WTC11 (cell line): ENCODE results near the gene INTS7. TPM values are rescaled to one million over a fixed set of nuclear protein-coding genes. Genes with fewer than 3 reads are reported as not detected.

ENCODE experiments used
- ATAC-seq: fragments of 200-7000 bp; cut with Tn5 transposase; 2 replicates; pipeline ENCODE4 v1.10.0; 2021; ENCODE audit warnings: mild to moderate bottlenecking, moderate library complexity
- CTCF ChIA-PET: fragments of 300-600 bp; sonication (Branson Sonifier 250); formaldehyde crosslinking; loops from one replicate; lab custom pipeline; 2021; ENCODE audit warnings: antibody characterized with exemption; lab: Charles Lee
- POLR2A ChIA-PET: fragments of 350-600 bp; sonication (Branson Sonifier 250); formaldehyde crosslinking; loops from one replicate; lab custom pipeline; 2021; ENCODE audit warnings: antibody characterized with exemption; lab: Charles Lee
- DNase-seq: peaks from one replicate; pipeline ENCODE4 v3.0.0; 2021; ENCODE audit warnings: low spot score
- H3K27ac Mint-ChIP-seq: 2 replicates; pipeline ENCODE4 v1.8.0; 2021; ENCODE audit warnings: mixed read lengths
- H3K27me3 Mint-ChIP-seq: 2 replicates; pipeline ENCODE4 v1.8.0; 2021; ENCODE audit warnings: low read depth, mild to moderate bottlenecking, moderate library complexity, mixed read lengths
- H3K36me3 Mint-ChIP-seq: 2 replicates; pipeline ENCODE4 v1.8.0; 2021; ENCODE audit warnings: mixed read lengths
- H3K4me1 Mint-ChIP-seq: 2 replicates; pipeline ENCODE4 v1.8.0; 2022; ENCODE audit warnings: mixed read lengths
- H3K4me3 Mint-ChIP-seq: 2 replicates; pipeline ENCODE4 v1.8.0; 2021; ENCODE audit warnings: mild to moderate bottlenecking, moderate library complexity, mixed read lengths
- H3K9me3 Mint-ChIP-seq: 2 replicates; pipeline ENCODE4 v1.8.0; 2021; ENCODE audit warnings: mixed read lengths
- ESRRA ChIP-seq: sonication (generic); formaldehyde crosslinking; IDR thresholded peaks from 2 replicates; pipeline ENCODE4 v1.8.1; 2022; ENCODE audit warnings: mild to moderate bottlenecking, missing genetic modification reagents, borderline replicate concordance
- HMGXB4 ChIP-seq: sonication (generic); formaldehyde crosslinking; IDR thresholded peaks from 2 replicates; pipeline ENCODE4 v1.8.1; 2023; ENCODE audit warnings: mild to moderate bottlenecking, moderate library complexity, missing genetic modification reagents
- KAT7 ChIP-seq: sonication (generic); formaldehyde crosslinking; IDR thresholded peaks from 2 replicates; pipeline ENCODE4 v1.8.1; 2023; ENCODE audit warnings: missing genetic modification reagents, mild to moderate bottlenecking, borderline replicate concordance
- NFE2L1 ChIP-seq: sonication (generic); formaldehyde crosslinking; IDR thresholded peaks from 2 replicates; pipeline ENCODE4 v1.8.1; 2023; ENCODE audit warnings: missing genetic modification reagents
- NR3C1 ChIP-seq: sonication (generic); formaldehyde crosslinking; conservative IDR thresholded peaks from 2 replicates; pipeline ENCODE4 v1.8.1; 2023; ENCODE audit warnings: low read depth, mild to moderate bottlenecking, missing genetic modification reagents
- OVOL2 ChIP-seq: fragments of 250-450 bp; sonication (Bioruptor Pico); IDR thresholded peaks from 2 replicates; pipeline ENCODE4 v1.9.0; 2021; ENCODE audit warnings: mild to moderate bottlenecking, borderline replicate concordance
- PRDM15 ChIP-seq: sonication (generic); formaldehyde crosslinking; IDR thresholded peaks from 2 replicates; pipeline ENCODE4 v1.8.0; 2022; ENCODE audit warnings: missing genetic modification reagents
- RORB ChIP-seq: fragments of 250-450 bp; sonication (Bioruptor Pico); IDR thresholded peaks from 2 replicates; pipeline ENCODE4 v1.9.0; 2021; ENCODE audit warnings: mild to moderate bottlenecking
- SMAD3 ChIP-seq: sonication (generic); formaldehyde crosslinking; IDR thresholded peaks from 2 replicates; pipeline ENCODE4 v1.8.0; 2022; ENCODE audit warnings: missing genetic modification reagents, mild to moderate bottlenecking, borderline replicate concordance
- SMAD4 ChIP-seq: sonication (generic); formaldehyde crosslinking; IDR thresholded peaks from 2 replicates; pipeline ENCODE4 v1.8.0; 2022; ENCODE audit warnings: mild to moderate bottlenecking, missing genetic modification reagents
- SP1 ChIP-seq: sonication (generic); formaldehyde crosslinking; conservative IDR thresholded peaks from 2 replicates; pipeline ENCODE4 v1.8.1; 2022; ENCODE audit warnings: missing genetic modification reagents
- ZNF138 ChIP-seq: sonication (generic); formaldehyde crosslinking; conservative IDR thresholded peaks from 2 replicates; pipeline ENCODE4 v1.8.1; 2022; ENCODE audit warnings: mild to moderate bottlenecking, moderate library complexity, missing genetic modification reagents
- ZNF232 ChIP-seq: sonication (generic); formaldehyde crosslinking; IDR thresholded peaks from 2 replicates; pipeline ENCODE4 v1.8.0; 2022; ENCODE audit warnings: mild to moderate bottlenecking, missing genetic modification reagents
- ZNF317 ChIP-seq: sonication (generic); formaldehyde crosslinking; IDR thresholded peaks from 2 replicates; pipeline ENCODE4 v1.8.1; 2023; ENCODE audit warnings: low read depth, mild to moderate bottlenecking, moderate library complexity, missing genetic modification reagents, borderline replicate concordance
- ZNF423 ChIP-seq: fragments of 250-450 bp; sonication (Bioruptor Pico); IDR thresholded peaks from 2 replicates; pipeline ENCODE4 v2.1.2; 2022; ENCODE audit warnings: mild to moderate bottlenecking, moderate library complexity
- total RNA-seq: library from RNA; stranded (reverse); gene quantifications from 3 replicates; pipeline ENCODE4 v1.2.3, GENCODE V29; 2021
- TF ChIP-seq, protein P1 (sequence below): sonication (generic); formaldehyde crosslinking; IDR thresholded peaks from 2 replicates; pipeline ENCODE4 v1.8.1; 2022; ENCODE audit warnings: mild to moderate bottlenecking, moderate library complexity, missing genetic modification reagents
- TF ChIP-seq, protein P2 (sequence below): fragments of 250-450 bp; sonication (Bioruptor Pico); IDR thresholded peaks from 2 replicates; pipeline ENCODE4 v1.8.0; 2021; ENCODE audit warnings: mild to moderate bottlenecking
- TF ChIP-seq, protein P3 (sequence below): fragments of 250-450 bp; sonication (Bioruptor Pico); IDR thresholded peaks from 2 replicates; pipeline ENCODE4 v2.1.2; 2022; ENCODE audit warnings: mild to moderate bottlenecking, moderate library complexity
- TF ChIP-seq, protein P4 (sequence below): sonication (generic); formaldehyde crosslinking; IDR thresholded peaks from 2 replicates; pipeline ENCODE4 v1.8.1; 2023; ENCODE audit warnings: mild to moderate bottlenecking, missing genetic modification reagents
- TF ChIP-seq, protein P5 (sequence below): sonication (generic); formaldehyde crosslinking; IDR thresholded peaks from 2 replicates; pipeline ENCODE4 v1.8.0; 2023; ENCODE audit warnings: mild to moderate bottlenecking, missing genetic modification reagents

The INTS7 gene
- total RNA-seq, 1 experiment from 2014 or later: 17.2 TPM

DNA sequence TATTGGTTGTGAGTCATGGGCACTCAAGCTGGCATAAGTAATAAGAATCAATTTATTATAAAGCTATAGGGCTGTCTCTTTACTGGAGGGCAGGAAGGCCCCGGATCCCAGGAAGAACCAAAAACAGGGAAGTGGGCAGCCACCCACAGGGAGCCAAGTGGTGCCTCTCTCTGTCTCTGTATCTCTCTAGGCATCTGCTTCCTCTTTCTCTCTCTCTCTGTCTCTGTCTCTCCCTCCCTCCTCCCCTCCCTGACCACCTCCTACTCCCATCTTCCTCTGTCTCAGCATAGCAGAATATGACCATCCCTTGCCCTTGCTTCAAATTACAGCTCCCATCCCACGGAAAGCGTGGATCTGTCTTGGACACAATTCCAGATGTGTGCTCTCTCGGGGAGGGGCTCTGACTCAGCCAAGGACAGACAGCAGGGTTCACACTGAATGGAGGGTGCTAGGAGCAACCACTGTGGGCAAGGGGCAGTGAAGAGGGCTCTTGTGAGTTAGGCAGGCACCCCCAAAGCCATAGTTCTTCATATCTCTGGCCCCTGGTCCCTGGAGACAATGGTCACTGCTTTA, 124.4 kb downstream of the INTS7 start:
- ChIA-PET CTCF (interaction anchor here (2.0 kb wide), 1 partner anchor 230 kb away, joined by 5 read pairs; no protein-coding TSS in a partner anchor), POLR2A (no interaction called here)
- no peaks in the 10 kb centered on the region for H3K4me1 Mint-ChIP-seq
- no peaks in the 10 kb centered on the region; the same call in 1 of the 2 replicates for H3K27me3 Mint-ChIP-seq
- H3K36me3 Mint-ChIP-seq: no peaks in the 10 kb centered on the region
- peaks cover 9% of the 10 kb centered on the region for H3K9me3 Mint-ChIP-seq
- no peak overlapping the region for H3K27ac Mint-ChIP-seq
- DNase-seq: no peak
- no peak overlapping the region for H3K4me3 Mint-ChIP-seq
- no peak for ATAC-seq
- TF ChIP-seq, protein P1, sequence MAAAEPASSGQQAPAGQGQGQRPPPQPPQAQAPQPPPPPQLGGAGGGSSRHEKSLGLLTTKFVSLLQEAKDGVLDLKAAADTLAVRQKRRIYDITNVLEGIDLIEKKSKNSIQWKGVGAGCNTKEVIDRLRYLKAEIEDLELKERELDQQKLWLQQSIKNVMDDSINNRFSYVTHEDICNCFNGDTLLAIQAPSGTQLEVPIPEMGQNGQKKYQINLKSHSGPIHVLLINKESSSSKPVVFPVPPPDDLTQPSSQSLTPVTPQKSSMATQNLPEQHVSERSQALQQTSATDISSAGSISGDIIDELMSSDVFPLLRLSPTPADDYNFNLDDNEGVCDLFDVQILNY: no peak
- TF ChIP-seq SP1 (CRISPR knock-in tag): no peak
- TF ChIP-seq, protein P2, sequence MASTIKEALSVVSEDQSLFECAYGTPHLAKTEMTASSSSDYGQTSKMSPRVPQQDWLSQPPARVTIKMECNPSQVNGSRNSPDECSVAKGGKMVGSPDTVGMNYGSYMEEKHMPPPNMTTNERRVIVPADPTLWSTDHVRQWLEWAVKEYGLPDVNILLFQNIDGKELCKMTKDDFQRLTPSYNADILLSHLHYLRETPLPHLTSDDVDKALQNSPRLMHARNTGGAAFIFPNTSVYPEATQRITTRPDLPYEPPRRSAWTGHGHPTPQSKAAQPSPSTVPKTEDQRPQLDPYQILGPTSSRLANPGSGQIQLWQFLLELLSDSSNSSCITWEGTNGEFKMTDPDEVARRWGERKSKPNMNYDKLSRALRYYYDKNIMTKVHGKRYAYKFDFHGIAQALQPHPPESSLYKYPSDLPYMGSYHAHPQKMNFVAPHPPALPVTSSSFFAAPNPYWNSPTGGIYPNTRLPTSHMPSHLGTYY (CRISPR knock-in tag): no peak
- no peak for TF ChIP-seq KAT7 (CRISPR knock-in tag)
- TF ChIP-seq, protein P3, sequence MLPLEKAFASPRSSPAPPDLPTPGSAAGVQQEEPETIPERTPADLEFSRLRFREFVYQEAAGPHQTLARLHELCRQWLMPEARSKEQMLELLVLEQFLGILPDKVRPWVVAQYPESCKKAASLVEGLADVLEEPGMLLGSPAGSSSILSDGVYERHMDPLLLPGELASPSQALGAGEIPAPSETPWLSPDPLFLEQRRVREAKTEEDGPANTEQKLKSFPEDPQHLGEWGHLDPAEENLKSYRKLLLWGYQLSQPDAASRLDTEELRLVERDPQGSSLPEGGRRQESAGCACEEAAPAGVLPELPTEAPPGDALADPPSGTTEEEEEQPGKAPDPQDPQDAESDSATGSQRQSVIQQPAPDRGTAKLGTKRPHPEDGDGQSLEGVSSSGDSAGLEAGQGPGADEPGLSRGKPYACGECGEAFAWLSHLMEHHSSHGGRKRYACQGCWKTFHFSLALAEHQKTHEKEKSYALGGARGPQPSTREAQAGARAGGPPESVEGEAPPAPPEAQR (CRISPR knock-in tag): no peak
- no peak for TF ChIP-seq SMAD4 (CRISPR knock-in tag)
- TF ChIP-seq SMAD3 (CRISPR knock-in tag): no peak

- DNase-seq: no peak
- no peaks in the 10 kb centered on the region for H3K4me1 Mint-ChIP-seq
- ChIA-PET CTCF (interaction anchor here (0.5 to 2.0 kb wide), 2 partner anchors 229 to 1247 kb away, joined by 4 to 5 read pairs; no protein-coding TSS in a partner anchor), POLR2A (no interaction called here)
- no peaks in the 10 kb centered on the region for H3K36me3 Mint-ChIP-seq
- ATAC-seq: no peak
- peaks cover 9% of the 10 kb centered on the region for H3K9me3 Mint-ChIP-seq
- H3K27ac Mint-ChIP-seq: no peak overlapping the region
- no peak overlapping the region for H3K4me3 Mint-ChIP-seq
- no peaks in the 10 kb centered on the region; the same call in 1 of the 2 replicates for H3K27me3 Mint-ChIP-seq
- TF ChIP-seq ZNF317 (CRISPR knock-in tag): no peak
- TF ChIP-seq RORB (CRISPR knock-in tag): no peak
- TF ChIP-seq PRDM15 (CRISPR knock-in tag): no peak
- TF ChIP-seq SMAD3 (CRISPR knock-in tag): no peak
- no peak for TF ChIP-seq ZNF232
- no peak for TF ChIP-seq ESRRA (CRISPR knock-in tag)
- TF ChIP-seq, protein P4, sequence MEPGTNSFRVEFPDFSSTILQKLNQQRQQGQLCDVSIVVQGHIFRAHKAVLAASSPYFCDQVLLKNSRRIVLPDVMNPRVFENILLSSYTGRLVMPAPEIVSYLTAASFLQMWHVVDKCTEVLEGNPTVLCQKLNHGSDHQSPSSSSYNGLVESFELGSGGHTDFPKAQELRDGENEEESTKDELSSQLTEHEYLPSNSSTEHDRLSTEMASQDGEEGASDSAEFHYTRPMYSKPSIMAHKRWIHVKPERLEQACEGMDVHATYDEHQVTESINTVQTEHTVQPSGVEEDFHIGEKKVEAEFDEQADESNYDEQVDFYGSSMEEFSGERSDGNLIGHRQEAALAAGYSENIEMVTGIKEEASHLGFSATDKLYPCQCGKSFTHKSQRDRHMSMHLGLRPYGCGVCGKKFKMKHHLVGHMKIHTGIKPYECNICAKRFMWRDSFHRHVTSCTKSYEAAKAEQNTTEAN (CRISPR knock-in tag): no peak
- TF ChIP-seq, protein P5, sequence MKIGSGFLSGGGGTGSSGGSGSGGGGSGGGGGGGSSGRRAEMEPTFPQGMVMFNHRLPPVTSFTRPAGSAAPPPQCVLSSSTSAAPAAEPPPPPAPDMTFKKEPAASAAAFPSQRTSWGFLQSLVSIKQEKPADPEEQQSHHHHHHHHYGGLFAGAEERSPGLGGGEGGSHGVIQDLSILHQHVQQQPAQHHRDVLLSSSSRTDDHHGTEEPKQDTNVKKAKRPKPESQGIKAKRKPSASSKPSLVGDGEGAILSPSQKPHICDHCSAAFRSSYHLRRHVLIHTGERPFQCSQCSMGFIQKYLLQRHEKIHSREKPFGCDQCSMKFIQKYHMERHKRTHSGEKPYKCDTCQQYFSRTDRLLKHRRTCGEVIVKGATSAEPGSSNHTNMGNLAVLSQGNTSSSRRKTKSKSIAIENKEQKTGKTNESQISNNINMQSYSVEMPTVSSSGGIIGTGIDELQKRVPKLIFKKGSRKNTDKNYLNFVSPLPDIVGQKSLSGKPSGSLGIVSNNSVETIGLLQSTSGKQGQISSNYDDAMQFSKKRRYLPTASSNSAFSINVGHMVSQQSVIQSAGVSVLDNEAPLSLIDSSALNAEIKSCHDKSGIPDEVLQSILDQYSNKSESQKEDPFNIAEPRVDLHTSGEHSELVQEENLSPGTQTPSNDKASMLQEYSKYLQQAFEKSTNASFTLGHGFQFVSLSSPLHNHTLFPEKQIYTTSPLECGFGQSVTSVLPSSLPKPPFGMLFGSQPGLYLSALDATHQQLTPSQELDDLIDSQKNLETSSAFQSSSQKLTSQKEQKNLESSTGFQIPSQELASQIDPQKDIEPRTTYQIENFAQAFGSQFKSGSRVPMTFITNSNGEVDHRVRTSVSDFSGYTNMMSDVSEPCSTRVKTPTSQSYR (CRISPR knock-in tag): no peak
- no peak for TF ChIP-seq HMGXB4 (CRISPR knock-in tag)
- TF ChIP-seq ZNF423 (CRISPR knock-in tag): no peak
- TF ChIP-seq OVOL2: no peak
- TF ChIP-seq ZNF138 (CRISPR knock-in tag): no peak
- TF ChIP-seq NFE2L1 (CRISPR knock-in tag): no peak
- no peak for TF ChIP-seq NR3C1 (CRISPR knock-in tag)
Observed at GRCh38 chr1:211910113-211910884, 125.1 kb downstream of the INTS7 start.
